Thoracic aorta endothelial cell (primary cell): ENCODE measurements around the gene ZNF691. TPM values are rescaled to one million over a fixed set of nuclear protein-coding genes. Genes with fewer than 3 reads are reported as not detected.

Experiments
- total RNA-seq: library from RNA; depleted of rRNA; stranded (reverse); fragments of >200 nt; gene quantifications from 2 replicates; pipeline ENCODE4 v1.2.3, GENCODE V29; 2012

The ZNF691 gene, protein sequence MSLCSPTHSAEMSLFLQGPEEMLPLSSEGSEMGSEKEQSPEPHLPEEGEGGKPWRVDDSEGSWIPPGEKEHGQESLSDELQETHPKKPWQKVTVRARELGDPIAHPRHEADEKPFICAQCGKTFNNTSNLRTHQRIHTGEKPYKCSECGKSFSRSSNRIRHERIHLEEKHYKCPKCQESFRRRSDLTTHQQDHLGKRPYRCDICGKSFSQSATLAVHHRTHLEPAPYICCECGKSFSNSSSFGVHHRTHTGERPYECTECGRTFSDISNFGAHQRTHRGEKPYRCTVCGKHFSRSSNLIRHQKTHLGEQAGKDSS
- total RNA-seq, result 5.7 and 6.2 TPM in 2 replicates

DNA sequence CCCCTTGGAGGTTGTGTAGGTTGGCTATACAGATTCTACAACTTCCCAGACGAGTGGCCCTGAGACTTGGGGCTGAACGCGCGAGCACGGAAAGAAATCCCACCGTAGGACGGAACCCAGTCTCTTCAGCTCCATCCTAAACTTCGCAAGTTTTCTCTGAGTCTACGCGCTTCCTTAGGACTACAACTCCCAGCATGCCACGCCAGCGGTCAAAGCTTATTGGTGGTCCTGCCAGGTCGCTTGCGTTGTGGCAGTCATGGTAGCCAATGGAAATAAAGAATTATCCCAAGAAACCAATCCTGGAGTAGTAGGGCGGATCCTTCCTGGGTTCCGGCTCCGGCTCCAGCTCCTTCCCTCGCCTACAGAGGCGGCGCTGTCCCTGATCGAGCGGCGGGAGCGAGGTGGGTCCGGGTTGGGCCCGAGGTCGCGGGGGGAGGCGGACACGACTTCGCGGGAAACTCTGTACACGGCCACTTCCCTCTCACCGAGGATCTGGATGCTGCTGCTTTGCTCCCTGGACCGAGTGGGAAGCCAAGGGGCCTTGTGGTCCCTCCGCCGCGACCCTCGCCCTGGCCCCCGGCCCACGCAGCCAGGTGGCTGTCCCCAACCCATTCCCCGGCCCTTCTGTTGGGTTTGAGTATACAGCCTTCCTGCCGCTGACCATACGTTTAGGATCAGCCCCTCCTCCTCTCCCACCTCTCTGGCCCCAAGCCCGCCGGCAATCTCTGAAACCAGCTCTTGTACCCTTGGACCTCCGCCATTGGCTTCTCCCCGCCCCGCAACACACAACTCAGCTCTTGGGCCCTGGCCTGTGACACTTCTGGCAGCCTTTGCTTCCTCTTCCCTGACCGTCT lies at the start of gene ZNF691:
Gene ZNF691, plus strand, starts transcription at position 357 of the 854 bp plus-strand sequence. CDS start 3,046 bp downstream, outside the sequence.

DNA sequence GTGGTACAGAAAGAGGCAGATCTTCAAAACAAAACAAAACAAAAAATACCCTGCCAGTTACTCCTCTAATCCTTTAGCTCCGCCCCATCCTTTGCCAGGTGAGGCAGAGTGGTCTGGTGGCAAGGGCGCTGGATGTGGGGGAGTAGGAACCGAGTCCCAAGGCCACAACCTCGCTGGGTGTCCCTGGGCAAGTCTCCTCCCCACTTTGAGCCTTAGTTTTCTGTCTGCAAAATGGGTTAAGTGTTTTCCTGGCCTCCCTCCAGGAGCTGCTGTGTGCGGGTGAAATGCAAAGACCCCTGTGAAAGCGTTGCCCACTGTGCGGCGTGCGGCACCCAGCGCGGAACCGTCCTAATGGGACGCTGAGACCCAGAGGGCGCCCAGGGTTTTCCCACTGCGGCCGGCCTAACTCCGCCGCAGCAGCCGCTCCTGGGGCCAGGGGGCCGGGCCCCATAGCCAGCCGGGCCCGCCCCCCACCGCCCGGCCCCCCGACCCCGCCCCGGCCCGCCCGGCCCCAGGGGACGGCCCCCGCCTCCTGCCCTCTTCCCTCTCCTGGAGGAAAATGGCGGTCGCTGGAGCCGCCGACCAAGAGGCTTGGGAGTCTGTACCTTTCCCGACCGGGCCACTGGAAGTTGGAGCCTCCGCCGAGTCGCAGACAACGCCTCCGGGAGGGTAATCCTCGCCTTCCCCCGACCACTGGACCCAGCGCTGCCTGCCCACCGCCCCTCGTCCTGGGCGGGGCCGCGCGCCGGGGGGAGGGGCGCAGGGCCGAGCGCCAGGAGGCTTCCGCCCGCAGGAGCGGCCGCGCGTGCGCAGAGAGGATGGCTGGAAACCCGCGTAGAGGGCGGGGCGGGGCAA lies 29.6 kb upstream of the ZNF691 start, which contains the start of the genes ERMAP and SVBP:
Gene ERMAP, plus strand, starts transcription at position 538 of the 855 bp plus-strand sequence. CDS start 13,327 bp downstream, outside the sequence.
Gene SVBP, minus strand, starts transcription at position 813 of the 855 bp plus-strand sequence. CDS start 853 bp downstream, outside the sequence.

Other genes with a start within 250 kb of the ZNF691 start
- 53.5 and 55.1 TPM in 2 replicates for gene PPIH, start 188.2 kb upstream of the ZNF691 start, total RNA-seq
- gene YBX1, start 164.2 kb upstream of the ZNF691 start, total RNA-seq, result 788 and 803 TPM in 2 replicates
- not detected in 2 replicates for gene CLDN19, start 106.4 kb upstream of the ZNF691 start, total RNA-seq
- gene P3H1, start 79.6 kb upstream of the ZNF691 start, total RNA-seq, result 107 and 149 TPM in 2 replicates
- 4.8 and 6.5 TPM in 2 replicates for gene C1orf50, start 79.4 kb upstream of the ZNF691 start, total RNA-seq
- 0.13 TPM in 1 of 2 replicates, not detected in the other for gene TMEM269, start 61.6 kb upstream of the ZNF691 start, total RNA-seq
- gene ERMAP, start 29.5 kb upstream of the ZNF691 start, total RNA-seq, result 7.0 and 7.8 TPM in 2 replicates
- 12.2 and 14.8 TPM in 2 replicates for gene SVBP, start 29.2 kb upstream of the ZNF691 start, total RNA-seq
- gene SLC2A1, start 112.3 kb downstream of the ZNF691 start, total RNA-seq, result 58.2 and 58.4 TPM in 2 replicates